GM12864 (cell line): Measurements from ENCODE around the gene PI4KA.
"Not testable (repeated sequence)": the region's sequence is repeated elsewhere in the genome, so short reads cannot be mapped to it uniquely, and the experiment has no call there.

Experiments
- DNase-seq: peaks from one replicate; pipeline ENCODE4 v3.0.0-alpha.2; 2011; ENCODE audit warnings: low read depth
- H3K4me3 ChIP-seq: 2 replicates; pipeline ENCODE4 v1.5.1; 2011; ENCODE audit warnings: mild to moderate bottlenecking, low read depth, low read length, control low read depth
- CTCF ChIP-seq: IDR thresholded peaks from 2 replicates; pipeline ENCODE4 v1.5.1; 2011; ENCODE audit warnings: low read depth, mild to moderate bottlenecking, moderate library complexity, low read length, control low read depth, inconsistent platforms; ENCODE audit errors: missing control alignments

Gene PI4KA

GRCh38 chr22:20671409-20672081, 187.1 kb downstream of the PI4KA start:
- no peak for DNase-seq
- no peak for TF ChIP-seq CTCF
- H3K4me3 ChIP-seq: no peak overlapping the region

GRCh38 chr22:20670457-20671261, 188.0 kb downstream of the PI4KA start:
- H3K4me3 ChIP-seq, DNase-seq: not testable (repeated sequence)

DNA sequence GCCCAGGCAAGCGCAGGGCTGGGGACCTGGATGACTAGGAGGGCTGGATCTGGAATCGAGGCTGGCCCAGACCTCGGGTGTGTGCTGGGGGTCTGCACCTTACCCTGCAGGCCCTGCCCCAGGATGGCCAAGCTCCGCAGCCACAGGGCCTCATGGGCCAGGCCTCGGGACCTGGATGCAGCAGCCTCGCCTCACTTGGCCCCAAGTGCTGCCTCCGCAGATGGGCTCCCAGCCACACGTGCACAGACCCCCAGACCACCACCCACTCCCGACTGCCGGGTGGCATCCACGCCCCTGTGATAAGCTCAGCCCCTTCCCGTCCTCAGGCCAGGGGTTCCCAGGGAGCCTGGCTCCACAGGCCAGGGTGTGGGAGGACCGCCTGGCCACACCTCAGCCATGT, 188.7 kb downstream of the PI4KA start:
- DNase-seq, H3K4me3 ChIP-seq: not testable (repeated sequence)

GRCh38 chr22:20669471-20669870, 189.1 kb downstream of the PI4KA start:
- H3K4me3 ChIP-seq, DNase-seq: not testable (repeated sequence)

DNA sequence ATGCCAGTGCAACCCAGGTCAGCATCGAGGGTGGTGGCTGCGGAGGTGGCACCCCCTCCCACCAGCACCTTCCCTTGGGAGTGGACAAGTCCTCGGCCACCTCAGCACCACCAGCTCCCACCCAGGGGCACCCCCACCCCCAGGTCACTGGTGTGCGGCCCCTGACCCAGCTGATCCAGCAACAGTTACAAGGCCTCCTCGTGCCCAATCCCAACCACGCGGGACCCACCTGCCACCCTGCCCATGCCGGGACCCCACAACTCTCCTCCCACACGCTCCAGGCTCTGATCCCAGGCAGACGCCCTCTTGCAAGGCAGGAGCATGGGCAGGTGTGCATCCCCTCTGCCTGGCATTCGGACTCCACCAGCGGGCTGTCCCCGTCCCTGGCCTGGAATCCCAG, 189.8 kb downstream of the PI4KA start:
- not testable (repeated sequence) for DNase-seq, H3K4me3 ChIP-seq

- H3K4me3 ChIP-seq, DNase-seq: not testable (repeated sequence)
Measured at GRCh38 chr22:20668226-20668625, 190.4 kb downstream of the PI4KA start.

DNA sequence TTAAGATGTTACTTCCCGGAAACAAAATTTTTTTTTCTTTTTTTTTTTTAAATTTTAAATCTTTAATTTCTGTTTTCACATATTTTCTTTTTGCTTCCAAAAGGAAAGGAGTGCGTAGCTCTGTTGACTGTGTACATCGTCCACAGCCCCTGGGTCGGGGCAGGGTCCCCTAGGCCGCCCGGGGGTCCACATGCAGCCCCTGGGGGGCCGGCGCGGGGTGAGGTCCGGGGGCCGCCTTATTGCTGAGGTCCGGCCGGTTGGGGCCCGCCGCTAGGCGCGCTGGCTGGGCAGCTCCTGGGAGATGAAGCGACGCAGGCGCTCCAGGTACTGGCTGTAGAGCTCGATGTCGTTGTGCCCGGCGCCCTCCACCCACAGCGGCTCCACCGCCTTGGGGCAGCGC, 191.1 kb downstream of the PI4KA start:
- DNase-seq, H3K4me3 ChIP-seq: not testable (repeated sequence)

- TF ChIP-seq CTCF: no peak
- no peak for DNase-seq
- H3K4me3 ChIP-seq: no peak overlapping the region
Measured at GRCh38 chr22:20666560-20666959, 192.1 kb downstream of the PI4KA start.

DNA sequence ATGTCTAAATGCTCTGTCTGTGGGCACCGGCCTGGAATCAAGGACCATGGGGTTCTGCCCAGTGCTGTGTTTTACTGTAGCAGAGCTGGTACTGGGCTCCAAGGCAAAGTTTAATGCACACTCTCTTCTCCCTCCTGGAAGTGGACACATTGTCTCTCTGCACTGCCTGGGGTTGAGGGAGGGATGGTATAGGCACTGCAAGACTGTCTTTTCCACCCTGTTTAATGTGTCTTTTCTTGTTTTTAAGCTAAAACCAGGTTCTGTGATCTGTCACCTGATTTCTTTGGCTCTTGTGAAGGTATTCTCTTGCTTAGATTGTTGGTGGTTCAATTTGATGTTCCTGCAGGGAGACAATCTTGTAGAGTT, 194.0 kb downstream of the PI4KA start:
- TF ChIP-seq CTCF: no peak

DNA sequence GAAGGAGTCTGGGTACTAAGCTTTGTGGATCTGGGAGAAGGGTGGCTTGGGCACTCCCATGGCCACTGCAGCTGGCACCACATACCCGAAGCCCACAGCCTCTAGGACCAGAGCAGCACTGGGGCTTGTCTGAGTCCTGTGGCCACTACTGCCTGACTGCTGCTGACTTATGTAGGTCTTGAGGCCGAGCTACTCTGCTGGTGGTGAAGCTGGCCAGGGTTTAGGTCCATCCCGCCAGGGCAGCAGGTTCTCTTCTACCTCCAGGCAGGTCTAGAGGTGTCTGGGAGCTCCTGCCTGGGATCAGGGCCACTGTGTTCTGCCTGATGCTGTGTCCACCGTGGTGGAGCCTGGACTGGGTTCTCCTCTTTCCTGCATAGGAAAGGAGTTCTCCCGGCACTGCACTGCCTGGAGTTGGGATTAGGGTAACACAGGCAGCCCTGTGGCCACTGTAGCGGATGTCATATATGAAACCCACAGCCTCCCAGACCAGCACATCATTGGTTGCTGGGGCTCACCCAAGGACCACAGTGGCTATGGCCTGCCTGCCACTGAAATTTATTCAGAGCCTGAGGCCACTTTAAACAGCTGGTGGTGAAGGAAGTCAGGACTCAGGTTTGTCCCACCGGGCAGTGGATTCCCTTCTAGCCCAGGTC, 194.5 kb downstream of the PI4KA start:
- H3K4me3 ChIP-seq: no peak overlapping the region
- TF ChIP-seq CTCF: no peak
- no peak for DNase-seq

More for the DNA sequence above, 194.0 kb downstream of the PI4KA start:
- H3K4me3 ChIP-seq: no peak overlapping the region
- no peak for DNase-seq
